ENCODE results near the gene GPC6.

Gene GPC6

DNA sequence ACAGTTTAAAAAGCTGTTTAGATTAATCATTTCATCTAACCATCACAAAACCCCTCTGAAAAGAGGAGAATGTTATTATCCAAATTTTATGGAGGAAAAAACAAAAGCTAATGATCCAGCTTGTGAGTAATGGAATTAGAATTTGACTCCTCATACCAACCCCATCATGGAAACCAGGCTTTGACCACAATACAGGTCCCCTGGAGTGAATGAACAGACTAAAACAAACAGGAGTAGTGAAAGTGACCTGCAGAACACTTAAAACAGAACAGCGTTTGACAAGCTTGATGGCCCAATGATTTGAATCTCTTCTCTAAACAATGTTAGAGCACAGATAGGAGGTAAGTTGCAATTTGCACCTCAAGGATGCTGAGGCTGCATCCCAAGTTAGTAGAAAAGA lies 1022.9 kb downstream of the GPC6 start:
- TF ChIP-seq CTBP1 (IDR thresholded peaks at IDR 0.05; ENCODE audit: borderline replicate concordance) (peak; percentile 91), FOXA1 (IDR thresholded peaks at IDR 0.05) (peak; percentile 11; the same call in 1 of the 2 replicates), ZNF384 (IDR thresholded peaks at IDR 0.05) (no peak), BHLHE40 (IDR thresholded peaks at IDR 0.05; ENCODE audit: borderline replicate concordance) (no peak), ARNT (IDR thresholded peaks at IDR 0.05) (no peak), TARDBP (IDR thresholded peaks at IDR 0.05) (no peak)
- TF ChIP-seq, protein P1, sequence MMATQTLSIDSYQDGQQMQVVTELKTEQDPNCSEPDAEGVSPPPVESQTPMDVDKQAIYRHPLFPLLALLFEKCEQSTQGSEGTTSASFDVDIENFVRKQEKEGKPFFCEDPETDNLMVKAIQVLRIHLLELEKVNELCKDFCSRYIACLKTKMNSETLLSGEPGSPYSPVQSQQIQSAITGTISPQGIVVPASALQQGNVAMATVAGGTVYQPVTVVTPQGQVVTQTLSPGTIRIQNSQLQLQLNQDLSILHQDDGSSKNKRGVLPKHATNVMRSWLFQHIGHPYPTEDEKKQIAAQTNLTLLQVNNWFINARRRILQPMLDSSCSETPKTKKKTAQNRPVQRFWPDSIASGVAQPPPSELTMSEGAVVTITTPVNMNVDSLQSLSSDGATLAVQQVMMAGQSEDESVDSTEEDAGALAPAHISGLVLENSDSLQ (IDR thresholded peaks at IDR 0.05): peak; percentile 64; the same call in 1 of the 2 replicates
- POLR2A ChIA-PET: no interaction called here
- DNase-seq (ENCODE audit: extremely low spot score): peak; percentile 64
- CTCF ChIA-PET: no interaction called here

DNA sequence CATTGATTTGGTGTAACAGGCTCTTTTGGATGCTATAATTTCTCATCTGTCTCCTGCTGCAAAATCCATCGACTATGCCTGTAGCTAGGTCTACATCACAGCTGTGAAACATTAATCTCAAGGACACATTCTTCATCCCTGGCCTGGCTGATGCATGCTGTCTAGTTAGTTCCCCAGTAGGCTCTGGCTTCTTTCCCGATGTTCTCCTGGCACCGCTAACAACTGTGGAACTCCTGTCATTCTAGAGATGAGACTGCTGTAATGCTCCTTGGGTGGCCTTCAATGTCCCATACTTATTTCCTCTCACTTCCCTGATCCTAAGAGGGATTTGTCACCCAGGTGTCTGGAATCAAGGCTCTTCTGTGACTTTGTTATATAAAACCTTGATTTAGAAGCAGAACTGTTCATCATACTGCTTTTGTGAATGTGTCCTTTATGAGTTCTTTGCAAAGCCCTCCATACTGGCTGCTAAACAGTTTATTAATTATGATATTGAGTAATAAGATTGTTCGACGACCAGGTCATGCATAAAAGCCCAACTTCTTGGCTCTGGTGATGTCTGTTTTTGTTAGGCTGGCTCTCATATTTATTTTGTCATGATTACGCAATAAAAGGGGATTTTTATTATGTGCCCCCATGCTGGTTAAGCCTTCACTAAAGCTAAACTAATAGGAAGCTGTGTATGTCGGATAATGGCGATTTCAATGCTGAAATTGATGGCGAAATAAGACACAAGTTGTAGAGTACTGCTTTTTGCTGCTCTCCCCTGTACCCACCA lies 1025.4 kb downstream of the GPC6 start:
- CTCF ChIA-PET: interaction anchor here (0.8 kb wide), 1 partner anchor 72 kb away, joined by 5 read pairs; no protein-coding TSS in a partner anchor
- TF ChIP-seq CTBP1 (IDR thresholded peaks at IDR 0.05; ENCODE audit: borderline replicate concordance) (peak; percentile 38; the same call in 1 of the 2 replicates), LEF1 (IDR thresholded peaks at IDR 0.05; ENCODE audit: borderline replicate concordance) (no peak), L3MBTL2 (conservative IDR thresholded peaks at IDR 0.05) (no peak)
- TF ChIP-seq, protein P1 (IDR thresholded peaks at IDR 0.05): peak; percentile 18; the same call in 1 of the 2 replicates
- peak; percentile 31 for DNase-seq (ENCODE audit: extremely low spot score)
- POLR2A ChIA-PET: no interaction called here

DNA sequence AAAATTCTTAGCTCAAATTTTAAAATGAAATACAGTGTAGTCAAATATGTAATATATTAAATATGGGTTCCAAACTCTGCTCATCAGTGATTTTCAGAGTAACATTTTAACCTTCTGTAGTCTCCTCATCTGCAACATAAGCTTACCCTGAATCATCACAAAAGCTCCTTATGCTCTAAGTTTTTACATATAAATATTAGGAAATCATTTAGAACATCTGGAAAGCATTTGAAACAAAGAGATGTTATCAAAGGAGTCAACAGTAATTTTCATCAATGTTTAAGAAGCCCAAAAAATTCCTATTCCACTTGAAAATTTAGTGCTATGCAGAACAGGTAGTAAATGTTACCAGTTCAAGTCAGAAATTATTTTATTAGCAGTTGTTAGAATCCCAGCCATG lies 1028.1 kb downstream of the GPC6 start:
- TF ChIP-seq BHLHE40 (IDR thresholded peaks at IDR 0.05; ENCODE audit: borderline replicate concordance) (no peak), ZNF384 (IDR thresholded peaks at IDR 0.05) (no peak), SP1 (IDR thresholded peaks at IDR 0.05) (no peak), HDGF (IDR thresholded peaks at IDR 0.05; ENCODE audit: borderline replicate concordance) (no peak)
- TF ChIP-seq, protein P1 (IDR thresholded peaks at IDR 0.05): no peak
- CTCF ChIA-PET: interaction anchor here (1.1 kb wide), 1 partner anchor 15 kb away, joined by 3 read pairs; no protein-coding TSS in a partner anchor
- DNase-seq (ENCODE audit: extremely low spot score): no peak
- POLR2A ChIA-PET: no interaction called here

DNA sequence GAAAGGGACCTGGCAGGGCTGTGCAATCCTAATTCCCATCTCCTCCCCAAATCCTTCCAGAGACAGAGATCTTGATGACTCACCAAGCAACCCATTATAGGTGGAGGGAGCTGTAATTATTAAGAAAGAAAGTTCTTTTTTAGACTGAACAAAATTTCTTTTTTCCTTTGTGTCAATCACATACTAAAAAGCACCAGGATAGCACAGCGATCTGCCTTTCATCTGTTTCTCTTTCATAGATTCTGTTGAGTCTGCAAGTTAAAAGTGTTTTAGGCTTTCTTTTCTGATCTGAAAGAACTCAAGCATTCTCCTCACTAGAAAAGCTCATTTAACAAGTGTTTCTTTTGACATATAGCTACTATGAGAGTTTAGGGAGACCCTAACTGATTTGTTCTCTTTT lies 1030.1 kb downstream of the GPC6 start:
- ChIA-PET POLR2A (no interaction called here), CTCF (interaction anchor here (0.5 to 0.6 kb wide), 2 partner anchors 22 to 48 kb away, joined by 3 read pairs; no protein-coding TSS in a partner anchor)
- no peak for DNase-seq (ENCODE audit: extremely low spot score)
- TF ChIP-seq CTBP1 (IDR thresholded peaks at IDR 0.05; ENCODE audit: borderline replicate concordance): no peak
- TF ChIP-seq, protein P1 (IDR thresholded peaks at IDR 0.05): peak; percentile 3; the same call in 1 of the 2 replicates

DNA sequence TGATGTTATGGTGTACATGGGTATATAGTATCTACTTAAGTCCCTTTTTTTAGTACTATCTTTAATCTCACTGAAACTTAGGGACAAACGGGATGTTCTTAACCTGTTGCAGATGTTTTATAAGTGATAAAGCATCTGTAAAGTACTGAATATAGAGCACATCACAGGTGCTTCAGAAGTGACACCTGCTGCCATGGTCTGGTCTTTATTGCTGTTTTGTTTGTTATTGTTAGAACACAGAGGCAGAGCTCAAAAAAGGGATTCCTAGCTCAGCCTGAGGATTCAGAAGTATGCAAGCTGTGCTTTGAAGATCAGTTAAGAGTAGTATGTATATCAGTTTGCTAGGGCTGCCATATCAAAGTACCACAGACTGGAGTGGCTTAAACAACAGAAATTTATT lies 1033.4 kb downstream of the GPC6 start:
- ChIA-PET CTCF (no interaction called here), POLR2A (no interaction called here)
- DNase-seq (ENCODE audit: extremely low spot score): no peak
- TF ChIP-seq LEF1 (IDR thresholded peaks at IDR 0.05; ENCODE audit: borderline replicate concordance) (no peak), FOXM1 (IDR thresholded peaks at IDR 0.05; ENCODE audit: borderline replicate concordance) (no peak), SUZ12 (IDR thresholded peaks at IDR 0.05) (no peak)

DNA sequence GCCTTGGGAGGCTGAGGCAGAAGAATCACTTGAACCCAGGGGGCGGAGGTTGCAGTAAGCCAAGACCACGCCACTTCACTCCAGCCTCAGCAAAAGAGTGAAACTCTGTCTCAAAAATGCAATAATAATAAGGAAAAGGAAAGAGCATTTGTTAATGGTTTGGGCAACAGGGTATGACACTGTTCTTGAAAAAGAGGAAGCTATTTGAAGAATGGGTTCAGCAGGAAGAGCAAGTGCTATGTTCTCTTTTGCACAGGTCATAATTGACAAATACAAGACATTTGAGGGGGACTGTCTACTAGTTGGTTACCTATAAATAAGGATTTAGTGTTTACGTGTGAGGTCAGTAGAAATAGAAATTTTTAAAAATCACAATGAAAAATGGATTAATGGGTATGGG lies 1034.6 kb downstream of the GPC6 start:
- ChIA-PET CTCF (no interaction called here), POLR2A (no interaction called here)
- TF ChIP-seq SUZ12 (IDR thresholded peaks at IDR 0.05) (no peak), SP1 (IDR thresholded peaks at IDR 0.05) (no peak), CTBP1 (IDR thresholded peaks at IDR 0.05; ENCODE audit: borderline replicate concordance) (no peak), L3MBTL2 (conservative IDR thresholded peaks at IDR 0.05) (no peak), FOXM1 (IDR thresholded peaks at IDR 0.05; ENCODE audit: borderline replicate concordance) (no peak), FOXA1 (IDR thresholded peaks at IDR 0.05) (no peak), NFRKB (IDR thresholded peaks at IDR 0.05) (no peak)
- DNase-seq (ENCODE audit: extremely low spot score): no peak

DNA sequence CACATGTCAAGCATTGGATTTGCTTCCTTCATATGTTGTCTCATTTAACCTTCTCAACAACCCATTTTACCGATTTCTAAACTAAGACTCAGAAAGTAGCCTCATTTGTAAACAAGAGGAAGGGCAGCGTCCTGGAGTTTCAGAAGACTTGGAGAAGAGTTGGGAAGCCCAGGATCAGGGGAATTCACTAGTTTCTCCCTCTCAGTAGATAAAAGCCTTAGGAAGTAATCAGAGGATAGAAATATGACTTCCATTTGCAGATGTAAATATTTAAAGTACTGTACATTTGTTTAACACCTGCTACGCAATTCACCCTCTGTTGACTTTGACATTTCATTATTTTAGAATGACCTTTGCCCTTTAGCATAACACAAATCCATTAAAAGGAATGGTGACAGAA lies 1036.4 kb downstream of the GPC6 start:
- ChIA-PET CTCF (no interaction called here), POLR2A (no interaction called here)

More for the DNA sequence above, 1036.4 kb downstream of the GPC6 start:
- DNase-seq (ENCODE audit: extremely low spot score): no peak
- TF ChIP-seq FOXM1 (IDR thresholded peaks at IDR 0.05; ENCODE audit: borderline replicate concordance) (no peak), SP1 (IDR thresholded peaks at IDR 0.05) (no peak), L3MBTL2 (conservative IDR thresholded peaks at IDR 0.05) (no peak), TARDBP (IDR thresholded peaks at IDR 0.05) (no peak), ELF4 (IDR thresholded peaks at IDR 0.05) (no peak), HDGF (IDR thresholded peaks at IDR 0.05; ENCODE audit: borderline replicate concordance) (no peak), NFRKB (IDR thresholded peaks at IDR 0.05) (no peak), SUZ12 (IDR thresholded peaks at IDR 0.05) (no peak), FOXA1 (IDR thresholded peaks at IDR 0.05) (no peak), CTBP1 (IDR thresholded peaks at IDR 0.05; ENCODE audit: borderline replicate concordance) (no peak), LEF1 (IDR thresholded peaks at IDR 0.05; ENCODE audit: borderline replicate concordance) (no peak), ARNT (IDR thresholded peaks at IDR 0.05) (no peak), FOXK2 (IDR thresholded peaks at IDR 0.05) (no peak), BHLHE40 (IDR thresholded peaks at IDR 0.05; ENCODE audit: borderline replicate concordance) (no peak), ZNF384 (IDR thresholded peaks at IDR 0.05) (no peak)
- TF ChIP-seq, protein P1 (IDR thresholded peaks at IDR 0.05): no peak
